Adipocyte (in vitro differentiated cells): Measurements from ENCODE around the gene LRG1.

Experiments used
- DNase-seq: peaks from one replicate; pipeline ENCODE4 v3.0.0-alpha.2; 2015; ENCODE audit warnings: low read depth
- H3K27me3 ChIP-seq: replicated peaks from 2 replicates; pipeline ENCODE4 v1.7.0; 2013; ENCODE audit warnings: mild to moderate bottlenecking, low read length, moderate library complexity; ENCODE audit not compliant: control insufficient read depth, insufficient read depth
- H3K36me3 ChIP-seq: 2 replicates; pipeline ENCODE4 v1.7.0; 2013; ENCODE audit warnings: low read length, mild to moderate bottlenecking, moderate library complexity; ENCODE audit not compliant: control insufficient read depth, insufficient read depth, severe bottlenecking
- H3K4me1 ChIP-seq: 2 replicates; pipeline ENCODE4 v1.7.0; 2013; ENCODE audit warnings: mild to moderate bottlenecking, low read length, moderate library complexity; ENCODE audit not compliant: control insufficient read depth, insufficient read depth
- H3K4me3 ChIP-seq: 2 replicates; pipeline ENCODE4 v1.7.0; 2013; ENCODE audit warnings: mild to moderate bottlenecking, low read length, moderate library complexity
- H3K9ac ChIP-seq: 2 replicates; pipeline ENCODE4 v1.7.0; 2013; ENCODE audit warnings: mild to moderate bottlenecking, low read length, moderate library complexity
- H3K9me3 ChIP-seq: 2 replicates; pipeline ENCODE4 v1.7.0; 2013; ENCODE audit warnings: mild to moderate bottlenecking, low read length, moderate library complexity; ENCODE audit not compliant: control insufficient read depth

LRG1 gene, protein sequence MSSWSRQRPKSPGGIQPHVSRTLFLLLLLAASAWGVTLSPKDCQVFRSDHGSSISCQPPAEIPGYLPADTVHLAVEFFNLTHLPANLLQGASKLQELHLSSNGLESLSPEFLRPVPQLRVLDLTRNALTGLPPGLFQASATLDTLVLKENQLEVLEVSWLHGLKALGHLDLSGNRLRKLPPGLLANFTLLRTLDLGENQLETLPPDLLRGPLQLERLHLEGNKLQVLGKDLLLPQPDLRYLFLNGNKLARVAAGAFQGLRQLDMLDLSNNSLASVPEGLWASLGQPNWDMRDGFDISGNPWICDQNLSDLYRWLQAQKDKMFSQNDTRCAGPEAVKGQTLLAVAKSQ

DNA sequence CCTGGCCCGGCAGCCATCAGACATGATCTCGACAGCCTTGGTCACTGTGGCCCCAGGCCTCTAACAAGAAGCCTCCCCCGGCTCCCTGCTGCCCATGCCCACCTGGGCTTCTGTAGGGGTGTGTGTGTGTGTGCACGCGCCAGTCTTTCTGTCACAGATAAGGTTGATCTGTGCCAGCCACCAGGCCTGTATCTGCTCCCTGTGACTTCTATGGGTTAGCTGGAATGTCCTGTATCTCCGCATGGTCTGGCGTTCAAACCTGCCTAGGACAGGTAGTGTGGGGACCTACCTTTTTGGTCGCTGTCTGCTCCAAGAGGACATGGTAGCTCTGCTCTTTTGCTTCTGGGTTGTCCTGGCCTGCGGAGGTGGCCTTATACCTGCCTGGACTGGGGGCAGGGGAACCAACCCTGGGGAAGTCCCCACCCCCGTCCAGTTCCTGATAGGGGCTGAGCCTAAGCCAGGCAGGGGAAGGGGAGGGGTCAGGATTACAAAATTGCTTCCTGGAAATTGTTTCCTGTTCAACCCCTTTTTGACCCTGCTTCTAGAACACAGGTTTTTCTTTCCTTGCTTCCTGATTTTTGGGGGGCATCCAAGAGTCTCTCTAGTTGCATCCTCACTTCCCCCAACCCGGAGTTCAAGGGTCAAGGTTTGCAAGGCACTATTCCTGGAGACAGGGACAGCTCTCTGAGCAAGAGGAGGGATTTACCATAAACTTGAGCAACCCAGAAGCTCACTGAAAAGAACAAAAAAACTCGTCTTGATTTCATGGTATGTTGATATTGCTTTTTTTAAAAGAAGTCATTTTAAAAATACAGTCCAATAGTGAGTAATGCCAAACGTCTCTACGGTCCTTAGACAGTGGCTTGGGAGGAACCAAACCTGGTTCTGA, at the start of gene LRG1:
TSS of gene LRG1 (minus strand) at position 344 of the 889 bp plus-strand sequence. CDS start at position 321, 23 bp downstream.
- peaks cover 36% of the 10 kb centered on the region for H3K27me3 ChIP-seq
- DNase-seq, result no peak
- H3K9me3 ChIP-seq, result peaks cover 4% of the 10 kb centered on the region
- peaks cover 20% of the 10 kb centered on the region for H3K4me1 ChIP-seq
- no peaks in the 10 kb centered on the region for H3K36me3 ChIP-seq
- H3K9ac ChIP-seq, result no peak within 1 kb of the TSS
- no peak within 1 kb of the TSS for H3K4me3 ChIP-seq

DNA sequence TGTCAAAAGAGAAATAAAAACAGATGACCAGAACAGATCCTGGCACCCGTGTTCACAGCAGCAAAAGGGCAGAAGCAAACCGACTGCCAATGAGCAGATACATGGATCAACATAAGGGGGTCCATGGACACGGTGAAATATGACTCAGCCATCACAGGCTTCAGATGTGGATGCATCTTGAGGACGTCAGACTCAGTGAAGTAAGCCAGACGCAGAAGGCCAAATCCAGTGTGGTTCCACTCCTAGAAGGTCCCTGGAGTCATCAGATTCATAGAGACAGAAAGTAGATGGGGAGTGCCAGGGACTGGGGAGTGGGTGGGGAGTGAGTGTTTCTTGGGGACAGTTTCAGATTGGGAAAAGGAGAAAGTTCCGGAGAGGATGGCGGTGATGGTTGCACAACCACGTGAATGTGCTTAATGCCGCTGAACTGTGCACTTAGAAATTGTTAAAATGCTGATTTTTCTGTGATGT, 48.5 kb upstream of the LRG1 start:
- Histone ChIP-seq H3K9me3 (no peaks in the 10 kb centered on the region), H3K36me3 (no peaks in the 10 kb centered on the region), H3K9ac (no peak overlapping the region), H3K27me3 (peaks cover 36% of the 10 kb centered on the region), H3K4me3 (no peak overlapping the region), H3K4me1 (peaks cover 4% of the 10 kb centered on the region)
- DNase-seq, result no peak

DNA sequence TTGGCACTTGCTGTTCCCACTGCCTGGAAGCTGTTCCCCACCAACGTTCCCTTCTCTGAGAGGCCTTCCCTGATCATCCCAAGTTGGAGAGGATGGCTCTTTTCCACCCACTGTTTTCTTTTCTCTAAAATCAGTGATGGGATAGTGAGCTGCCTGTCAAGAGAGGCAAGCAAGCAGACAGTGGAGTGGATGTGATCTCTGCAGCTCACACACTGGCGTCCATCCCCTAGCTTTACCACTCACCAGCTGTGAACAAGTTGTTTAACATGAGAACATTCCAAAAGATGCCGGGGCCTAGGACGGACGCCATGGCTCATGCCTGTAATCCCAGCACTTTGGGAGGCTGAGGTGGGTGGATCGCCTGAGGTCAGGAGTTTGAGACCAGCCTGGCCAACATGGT, 47.7 kb upstream of the LRG1 start:
- Histone ChIP-seq H3K27me3 (peaks cover 35% of the 10 kb centered on the region), H3K4me3 (no peak overlapping the region), H3K9me3 (no peaks in the 10 kb centered on the region), H3K9ac (no peak overlapping the region), H3K4me1 (peaks cover 4% of the 10 kb centered on the region), H3K36me3 (no peaks in the 10 kb centered on the region)
- DNase-seq, result no peak

DNA sequence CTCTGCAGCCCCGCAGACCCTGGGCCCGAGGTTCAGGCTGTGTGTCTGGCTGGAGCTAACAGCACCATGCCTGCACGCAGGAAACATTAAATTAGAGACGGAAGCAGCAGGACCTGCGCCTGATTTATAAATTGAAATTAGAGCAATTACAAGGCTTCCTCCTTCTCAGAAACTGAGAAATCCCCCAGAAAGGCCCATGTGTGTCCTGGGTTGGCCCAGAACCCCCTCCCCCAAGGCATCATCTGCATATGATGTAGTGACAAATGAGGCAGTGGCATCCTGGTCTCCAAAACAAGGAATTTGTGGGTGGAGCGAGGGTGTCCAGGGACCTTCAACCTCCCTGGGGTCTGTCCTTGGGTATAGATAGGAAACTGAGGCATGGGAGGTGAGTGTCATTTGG, 46.9 kb upstream of the LRG1 start:
- Histone ChIP-seq H3K9me3 (no peaks in the 10 kb centered on the region), H3K4me1 (peaks cover 4% of the 10 kb centered on the region), H3K36me3 (no peaks in the 10 kb centered on the region), H3K9ac (no peak overlapping the region), H3K27me3 (peaks cover 40% of the 10 kb centered on the region), H3K4me3 (no peak overlapping the region)
- no peak for DNase-seq

DNA sequence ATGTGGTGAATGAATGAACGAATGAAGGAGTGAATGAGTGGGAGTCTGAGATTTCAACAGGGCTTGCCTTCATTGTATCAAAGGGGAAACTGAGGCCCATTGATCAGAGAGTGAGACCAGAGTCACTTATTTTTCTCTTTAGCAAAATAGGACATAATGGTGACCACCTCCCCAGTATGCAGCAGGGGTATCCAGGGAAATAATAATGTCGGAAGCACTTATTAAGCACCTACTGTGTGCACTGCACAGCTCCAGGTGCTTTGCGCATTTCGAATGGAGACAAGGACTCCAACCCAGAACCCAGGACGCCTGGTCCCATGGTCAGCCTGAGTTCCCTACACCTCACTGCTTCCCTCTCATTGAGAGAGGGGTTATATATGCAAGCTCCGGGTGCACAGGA, 46.4 kb upstream of the LRG1 start:
- peaks cover 4% of the 10 kb centered on the region for H3K4me1 ChIP-seq
- no peak for DNase-seq
- peaks cover 36% of the 10 kb centered on the region for H3K27me3 ChIP-seq
- no peak overlapping the region for H3K4me3 ChIP-seq
- H3K9me3 ChIP-seq, result no peaks in the 10 kb centered on the region
- no peak overlapping the region for H3K9ac ChIP-seq
- no peaks in the 10 kb centered on the region for H3K36me3 ChIP-seq

DNA sequence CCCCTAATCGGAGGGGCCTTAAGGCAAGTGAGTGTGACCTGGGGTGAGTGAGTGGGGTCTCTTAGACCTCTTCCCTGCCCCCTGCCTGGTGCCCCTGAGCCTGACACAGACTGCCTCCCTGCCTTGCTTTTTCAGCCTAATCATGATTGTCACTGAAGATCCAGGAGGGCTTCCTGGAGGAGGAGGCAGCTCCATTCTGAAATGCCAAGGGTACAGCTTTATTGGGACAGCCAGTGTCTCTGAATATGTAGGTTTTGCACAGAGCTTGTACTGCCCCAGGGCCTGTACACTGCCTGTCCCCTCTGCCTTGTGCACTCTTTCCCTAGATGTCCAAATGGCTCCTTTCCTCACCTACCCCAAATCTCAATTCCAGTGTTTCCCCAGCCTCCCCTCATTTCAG, 45.7 kb upstream of the LRG1 start:
- peaks cover 30% of the 10 kb centered on the region for H3K27me3 ChIP-seq
- no peaks in the 10 kb centered on the region for H3K36me3 ChIP-seq
- H3K4me3 ChIP-seq, result no peak overlapping the region
- H3K9ac ChIP-seq, result no peak overlapping the region
- no peak for DNase-seq
- no peaks in the 10 kb centered on the region for H3K9me3 ChIP-seq
- peaks cover 4% of the 10 kb centered on the region for H3K4me1 ChIP-seq

DNA sequence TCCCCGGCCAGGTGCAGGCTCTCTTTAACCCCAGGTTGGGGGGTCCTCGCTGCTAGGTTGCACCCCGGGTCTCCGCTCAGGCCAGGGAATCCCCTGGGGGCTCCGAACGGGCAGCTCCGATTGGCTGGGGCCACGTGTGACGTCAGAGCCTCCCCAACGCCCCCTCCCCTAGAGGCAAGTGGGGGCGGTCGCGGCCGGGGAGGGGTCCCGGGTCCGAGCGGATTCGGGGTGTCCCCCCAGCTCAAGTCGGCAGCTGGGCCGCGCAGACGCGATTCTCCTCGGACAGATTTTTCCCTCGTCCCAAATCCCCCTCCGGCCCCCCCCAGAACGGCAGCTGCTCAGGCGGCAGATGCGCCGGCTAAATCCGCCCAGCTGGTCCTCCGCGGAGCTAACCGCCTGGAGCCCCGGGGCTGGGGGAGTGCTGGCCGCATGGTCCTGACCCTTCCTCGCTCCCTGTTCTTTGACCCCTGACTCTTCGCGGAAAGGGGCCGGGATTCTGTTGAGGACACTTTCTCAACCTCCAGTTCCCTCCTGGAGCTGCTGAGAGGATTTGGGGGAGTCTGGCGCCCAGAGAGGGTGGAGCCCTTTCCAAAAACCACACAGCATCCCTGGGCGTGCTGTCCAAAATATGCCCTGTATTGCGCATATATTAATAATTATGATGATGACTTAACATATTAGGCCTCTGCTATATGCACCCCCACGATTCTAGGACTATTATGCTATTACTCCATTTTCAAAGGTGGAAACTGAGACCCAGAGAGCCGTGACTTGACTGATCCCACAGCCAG, 45.0 kb upstream of the LRG1 start:
- Histone ChIP-seq H3K9ac (no peak overlapping the region), H3K4me1 (peaks cover 4% of the 10 kb centered on the region), H3K36me3 (no peaks in the 10 kb centered on the region), H3K9me3 (no peaks in the 10 kb centered on the region), H3K4me3 (no peak overlapping the region), H3K27me3 (peaks cover 37% of the 10 kb centered on the region)
- peak; percentile 36 for DNase-seq

DNA sequence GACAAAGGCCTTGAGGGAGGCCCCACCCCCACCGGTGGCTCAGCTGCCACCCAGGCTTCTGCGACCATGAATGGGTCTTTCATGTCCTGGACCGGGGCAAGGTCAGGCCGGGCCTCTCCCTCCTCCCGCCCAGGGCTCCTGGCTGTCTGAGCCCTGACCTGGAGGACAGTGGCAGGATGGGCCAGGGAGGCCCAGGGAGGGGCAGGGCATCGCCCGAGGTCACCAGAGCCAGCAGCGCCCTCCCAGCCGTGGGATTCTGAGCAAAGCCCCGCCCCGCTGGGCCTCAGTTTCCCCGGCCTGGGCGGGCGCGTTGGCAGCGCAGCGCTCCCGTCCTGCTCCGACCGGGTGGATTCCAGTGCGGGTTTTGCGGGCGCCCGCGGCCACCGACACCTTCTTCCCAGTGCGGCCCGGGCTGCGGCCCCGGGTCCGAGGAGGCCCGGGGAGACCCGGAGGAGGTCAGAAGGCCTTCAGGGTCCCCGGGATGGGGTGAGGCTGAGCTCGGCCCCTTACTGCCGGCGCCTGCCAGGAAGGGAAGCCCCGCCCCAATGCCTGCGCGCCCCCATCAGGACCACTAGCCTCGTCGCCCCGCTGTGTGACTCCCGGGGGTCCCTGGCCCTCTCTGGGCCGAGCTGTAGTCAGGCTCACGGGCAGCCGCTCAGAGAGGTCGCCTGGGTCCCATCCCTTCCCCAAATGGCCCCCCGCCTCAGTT, 44.3 kb upstream of the LRG1 start:
- no peaks in the 10 kb centered on the region for H3K36me3 ChIP-seq
- H3K9me3 ChIP-seq, result no peaks in the 10 kb centered on the region
- no peak overlapping the region for H3K9ac ChIP-seq
- peaks cover 44% of the 10 kb centered on the region for H3K27me3 ChIP-seq
- H3K4me1 ChIP-seq, result peaks cover 4% of the 10 kb centered on the region
- DNase-seq, result peak; percentile 58
- no peak overlapping the region for H3K4me3 ChIP-seq

DNA sequence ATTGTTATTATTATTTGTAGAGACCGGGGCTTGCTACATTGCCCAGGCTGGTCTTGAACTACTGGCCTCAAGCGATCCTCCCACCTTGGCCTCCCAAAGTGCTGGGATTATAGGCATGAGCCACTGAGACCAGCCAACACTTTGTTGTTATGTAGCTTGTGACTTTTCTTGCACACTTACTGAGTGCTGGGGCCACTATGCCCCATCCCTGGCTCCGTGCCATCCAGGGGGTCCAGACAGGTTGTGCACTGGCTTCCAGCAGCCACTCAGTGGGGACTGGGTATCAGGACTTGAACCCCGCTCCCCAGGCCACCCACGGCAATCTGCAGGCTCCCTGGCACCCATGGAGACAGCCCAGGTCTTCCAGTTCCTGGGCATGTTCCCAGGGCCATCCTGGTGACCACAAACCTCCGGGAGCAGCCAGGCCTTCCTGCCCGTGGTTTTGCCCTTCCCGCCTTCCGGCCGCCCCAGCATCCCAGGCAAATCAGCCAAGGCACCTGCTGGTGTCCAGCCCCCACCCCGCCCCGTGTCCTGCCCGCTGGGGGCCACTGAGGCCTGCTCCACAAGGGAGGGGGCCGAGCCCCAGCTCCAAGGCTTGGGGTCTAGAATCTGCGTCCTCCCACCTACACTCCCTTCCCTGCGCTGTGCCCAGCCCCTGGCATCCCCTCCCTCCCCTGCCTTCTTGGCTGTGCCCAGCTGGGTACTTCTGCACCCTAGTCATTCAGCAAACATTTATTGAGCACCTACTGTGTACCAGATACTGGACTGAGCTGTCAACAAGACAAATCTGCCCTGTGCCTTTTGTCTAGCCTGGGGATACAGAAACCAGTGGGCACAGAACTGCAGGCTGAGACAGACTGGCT, 43.4 kb upstream of the LRG1 start:
- H3K4me1 ChIP-seq, result peaks cover 4% of the 10 kb centered on the region
- H3K9me3 ChIP-seq, result no peaks in the 10 kb centered on the region
- peaks cover 50% of the 10 kb centered on the region for H3K27me3 ChIP-seq
- no peak overlapping the region for H3K4me3 ChIP-seq
- H3K9ac ChIP-seq, result no peak overlapping the region
- DNase-seq, result no peak
- H3K36me3 ChIP-seq, result no peaks in the 10 kb centered on the region
